Astrocyte (in vitro differentiated cells and primary cell): ENCODE data around the gene NHERF2. TPM values are rescaled to one million over a fixed set of nuclear protein-coding genes. Genes with fewer than 3 reads are reported as not detected.

ENCODE experiments used
- DNase-seq: peaks from one replicate; pipeline ENCODE4 v3.0.0-alpha.2; 2010; ENCODE audit warnings: low read depth
- FAIRE-seq: peaks from 2 replicates; lab custom pipeline; 2011; peaks lifted over from hg19 to GRCh38; lab: Jason Lieb, UNC
- H2AFZ ChIP-seq: 2 replicates; pipeline ENCODE4 v1.6.0; 2012; ENCODE audit warnings: low read depth, low read length, inconsistent platforms
- H3K27ac ChIP-seq: 2 replicates; pipeline ENCODE4 v1.5.1; 2011; ENCODE audit warnings: low read depth, low read length, inconsistent platforms
- H3K27me3 ChIP-seq: 2 replicates; pipeline ENCODE4 v1.6.0; 2011; ENCODE audit warnings: low read length, inconsistent platforms; ENCODE audit not compliant: insufficient read depth
- H3K36me3 ChIP-seq: 2 replicates; pipeline ENCODE4 v1.5.1; 2011; ENCODE audit warnings: low read length, inconsistent platforms; ENCODE audit not compliant: insufficient read depth
- H3K4me1 ChIP-seq: 2 replicates; pipeline ENCODE4 v1.5.1; 2011; ENCODE audit warnings: low read length, inconsistent platforms; ENCODE audit not compliant: insufficient read depth
- H3K4me2 ChIP-seq: 2 replicates; pipeline ENCODE4 v1.6.0; 2012; ENCODE audit warnings: low read length, inconsistent platforms
- H3K4me3 ChIP-seq: 2 replicates; pipeline ENCODE4 v1.5.1; 2011; ENCODE audit warnings: low read depth, mild to moderate bottlenecking, low read length, inconsistent platforms; ENCODE audit not compliant: insufficient read depth
- H3K79me2 ChIP-seq: 2 replicates; pipeline ENCODE4 v1.6.0; 2012; ENCODE audit warnings: mild to moderate bottlenecking, low read length, inconsistent platforms; ENCODE audit not compliant: insufficient read depth
- H3K9ac ChIP-seq: 2 replicates; pipeline ENCODE4 v1.6.0; 2012; ENCODE audit warnings: mild to moderate bottlenecking, low read length, inconsistent platforms
- H3K9me3 ChIP-seq: 2 replicates; pipeline ENCODE4 v1.5.1; 2012; ENCODE audit warnings: low read depth, mild to moderate bottlenecking, low read length, inconsistent platforms; ENCODE audit not compliant: insufficient read depth
- H4K20me1 ChIP-seq: 2 replicates; pipeline ENCODE4 v1.6.0; 2012; ENCODE audit warnings: low read length, inconsistent platforms; ENCODE audit not compliant: insufficient read depth
- H3K27ac Mint-ChIP-seq: one replicate; pipeline ENCODE4 v1.8.0; 2021; ENCODE audit warnings: mild to moderate bottlenecking, mixed read lengths; ENCODE audit not compliant: unreplicated experiment
- H3K27me3 Mint-ChIP-seq: one replicate; pipeline ENCODE4 v1.8.0; 2021; ENCODE audit warnings: low read depth, mixed read lengths; ENCODE audit not compliant: unreplicated experiment
- H3K36me3 Mint-ChIP-seq: one replicate; pipeline ENCODE4 v1.8.0; 2021; ENCODE audit warnings: low read depth, mixed read lengths; ENCODE audit not compliant: unreplicated experiment
- H3K4me1 Mint-ChIP-seq: one replicate; pipeline ENCODE4 v1.8.0; 2021; ENCODE audit warnings: low read depth, mixed read lengths; ENCODE audit not compliant: unreplicated experiment
- H3K4me3 Mint-ChIP-seq: one replicate; pipeline ENCODE4 v1.8.0; 2021; ENCODE audit warnings: mild to moderate bottlenecking, moderate library complexity, mixed read lengths; ENCODE audit not compliant: unreplicated experiment
- H3K9me3 Mint-ChIP-seq: one replicate; pipeline ENCODE4 v1.8.0; 2021; ENCODE audit warnings: mild to moderate bottlenecking, mixed read lengths; ENCODE audit not compliant: unreplicated experiment
- EZH2 ChIP-seq: IDR thresholded peaks from 2 replicates; pipeline ENCODE4 v1.6.1; 2012; ENCODE audit warnings: mild to moderate bottlenecking, low read length, inconsistent platforms; ENCODE audit not compliant: insufficient read depth
- total RNA-seq: library from RNA; stranded (reverse); gene quantifications from 2 replicates; pipeline ENCODE4 v1.2.1, GENCODE V29; 2021
- TF ChIP-seq, protein P1 (sequence below): IDR thresholded peaks from 2 replicates; pipeline ENCODE4 v1.5.1; 2011; ENCODE audit warnings: low read depth, mild to moderate bottlenecking, inconsistent platforms, low read length, moderate library complexity; ENCODE audit not compliant: insufficient read depth

The NHERF2 gene
- total RNA-seq, 1 donor from 2014 or later: 92.5 TPM

DNA sequence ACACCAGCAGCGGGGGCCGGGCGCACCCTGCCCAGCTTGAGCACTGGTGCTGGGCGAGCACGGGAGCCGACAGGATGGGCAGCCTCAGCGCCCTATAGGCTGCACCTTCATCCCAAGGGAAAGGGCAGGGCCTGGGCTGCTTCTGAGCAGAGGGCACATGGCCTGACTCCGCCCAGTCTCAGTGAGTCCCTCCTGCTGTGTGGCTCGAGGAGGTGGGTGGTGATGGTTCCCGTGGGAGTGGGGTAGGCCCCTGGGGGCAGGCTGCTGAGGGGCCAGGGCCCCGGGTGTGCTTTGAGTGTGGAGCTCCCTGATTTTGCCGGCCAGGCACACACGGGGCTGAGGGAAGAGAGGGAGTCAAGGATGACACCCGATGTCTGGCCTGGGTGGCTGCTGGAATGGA, 59.0 kb downstream of the NHERF2 start:
- Histone ChIP-seq H3K27ac (no peak overlapping the region), H3K4me3 (no peak overlapping the region), H3K9me3 (no peaks in the 10 kb centered on the region), H3K4me1 (no peaks in the 10 kb centered on the region), H2AFZ (no peak overlapping the region), H3K36me3 (no peaks in the 10 kb centered on the region), H4K20me1 (peaks cover 26% of the 10 kb centered on the region), H3K9ac (no peak overlapping the region), H3K4me2 (no peak overlapping the region), H3K27me3 (no peaks in the 10 kb centered on the region), H3K79me2 (no peaks in the 10 kb centered on the region)
- no peaks in the 10 kb centered on the region for H3K4me1 Mint-ChIP-seq
- no peak for TF ChIP-seq EZH2
- TF ChIP-seq, protein P1, sequence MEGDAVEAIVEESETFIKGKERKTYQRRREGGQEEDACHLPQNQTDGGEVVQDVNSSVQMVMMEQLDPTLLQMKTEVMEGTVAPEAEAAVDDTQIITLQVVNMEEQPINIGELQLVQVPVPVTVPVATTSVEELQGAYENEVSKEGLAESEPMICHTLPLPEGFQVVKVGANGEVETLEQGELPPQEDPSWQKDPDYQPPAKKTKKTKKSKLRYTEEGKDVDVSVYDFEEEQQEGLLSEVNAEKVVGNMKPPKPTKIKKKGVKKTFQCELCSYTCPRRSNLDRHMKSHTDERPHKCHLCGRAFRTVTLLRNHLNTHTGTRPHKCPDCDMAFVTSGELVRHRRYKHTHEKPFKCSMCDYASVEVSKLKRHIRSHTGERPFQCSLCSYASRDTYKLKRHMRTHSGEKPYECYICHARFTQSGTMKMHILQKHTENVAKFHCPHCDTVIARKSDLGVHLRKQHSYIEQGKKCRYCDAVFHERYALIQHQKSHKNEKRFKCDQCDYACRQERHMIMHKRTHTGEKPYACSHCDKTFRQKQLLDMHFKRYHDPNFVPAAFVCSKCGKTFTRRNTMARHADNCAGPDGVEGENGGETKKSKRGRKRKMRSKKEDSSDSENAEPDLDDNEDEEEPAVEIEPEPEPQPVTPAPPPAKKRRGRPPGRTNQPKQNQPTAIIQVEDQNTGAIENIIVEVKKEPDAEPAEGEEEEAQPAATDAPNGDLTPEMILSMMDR: no peak
- H3K27me3 Mint-ChIP-seq: no peaks in the 10 kb centered on the region
- no peak overlapping the region for H3K27ac Mint-ChIP-seq
- no peak for FAIRE-seq
- H3K36me3 Mint-ChIP-seq: peaks cover 8% of the 10 kb centered on the region
- DNase-seq: no peak
- H3K4me3 Mint-ChIP-seq: no peak overlapping the region
- H3K9me3 Mint-ChIP-seq: no peaks in the 10 kb centered on the region

DNA sequence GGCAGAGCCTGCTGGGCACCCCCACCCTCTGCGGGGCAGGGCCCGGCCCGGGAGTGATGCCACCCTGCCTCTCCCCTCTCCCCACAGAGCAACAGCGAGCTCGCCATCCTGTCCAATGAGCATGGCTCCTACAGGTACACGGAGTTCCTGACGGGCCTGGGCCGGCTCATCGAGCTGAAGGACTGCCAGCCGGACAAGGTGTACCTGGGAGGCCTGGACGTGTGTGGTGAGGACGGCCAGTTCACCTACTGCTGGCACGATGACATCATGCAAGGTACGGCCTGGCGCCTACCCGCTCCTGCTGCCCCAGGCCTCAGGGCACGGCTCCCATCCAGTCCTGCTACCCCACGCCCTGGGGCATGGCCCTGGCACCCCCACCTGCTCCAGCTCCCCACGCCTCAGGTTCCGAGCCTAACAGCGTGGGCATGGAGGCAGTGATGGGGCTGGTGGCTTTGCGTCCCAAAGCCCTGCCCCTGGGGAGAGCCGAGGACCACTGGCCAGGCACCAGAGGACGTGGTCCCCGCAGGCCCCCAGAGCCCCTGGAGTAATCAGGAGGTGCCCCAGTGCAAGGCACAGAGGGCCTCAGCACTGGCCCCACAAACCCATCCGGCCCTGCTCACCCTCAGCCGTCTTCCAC, 59.5 kb downstream of the NHERF2 start:
- no peak overlapping the region for H2AFZ ChIP-seq
- no peak overlapping the region for H3K27ac ChIP-seq
- Mint-ChIP-seq H3K4me3 (no peak overlapping the region), H3K36me3 (peaks cover 8% of the 10 kb centered on the region), H3K27me3 (no peaks in the 10 kb centered on the region), H3K27ac (peak overlapping the region; percentile 34), H3K9me3 (no peaks in the 10 kb centered on the region), H3K4me1 (no peaks in the 10 kb centered on the region)
- H3K4me3 ChIP-seq: no peak overlapping the region
- FAIRE-seq (no peak), DNase-seq (no peak)
- H4K20me1 ChIP-seq: peaks cover 28% of the 10 kb centered on the region
- no peaks in the 10 kb centered on the region for H3K4me1 ChIP-seq
- no peak overlapping the region for H3K4me2 ChIP-seq
- H3K36me3 ChIP-seq: no peaks in the 10 kb centered on the region
- TF ChIP-seq EZH2: no peak
- H3K27me3 ChIP-seq: no peaks in the 10 kb centered on the region
- no peaks in the 10 kb centered on the region for H3K9me3 ChIP-seq
- H3K79me2 ChIP-seq: no peaks in the 10 kb centered on the region
- H3K9ac ChIP-seq: no peak overlapping the region

DNA sequence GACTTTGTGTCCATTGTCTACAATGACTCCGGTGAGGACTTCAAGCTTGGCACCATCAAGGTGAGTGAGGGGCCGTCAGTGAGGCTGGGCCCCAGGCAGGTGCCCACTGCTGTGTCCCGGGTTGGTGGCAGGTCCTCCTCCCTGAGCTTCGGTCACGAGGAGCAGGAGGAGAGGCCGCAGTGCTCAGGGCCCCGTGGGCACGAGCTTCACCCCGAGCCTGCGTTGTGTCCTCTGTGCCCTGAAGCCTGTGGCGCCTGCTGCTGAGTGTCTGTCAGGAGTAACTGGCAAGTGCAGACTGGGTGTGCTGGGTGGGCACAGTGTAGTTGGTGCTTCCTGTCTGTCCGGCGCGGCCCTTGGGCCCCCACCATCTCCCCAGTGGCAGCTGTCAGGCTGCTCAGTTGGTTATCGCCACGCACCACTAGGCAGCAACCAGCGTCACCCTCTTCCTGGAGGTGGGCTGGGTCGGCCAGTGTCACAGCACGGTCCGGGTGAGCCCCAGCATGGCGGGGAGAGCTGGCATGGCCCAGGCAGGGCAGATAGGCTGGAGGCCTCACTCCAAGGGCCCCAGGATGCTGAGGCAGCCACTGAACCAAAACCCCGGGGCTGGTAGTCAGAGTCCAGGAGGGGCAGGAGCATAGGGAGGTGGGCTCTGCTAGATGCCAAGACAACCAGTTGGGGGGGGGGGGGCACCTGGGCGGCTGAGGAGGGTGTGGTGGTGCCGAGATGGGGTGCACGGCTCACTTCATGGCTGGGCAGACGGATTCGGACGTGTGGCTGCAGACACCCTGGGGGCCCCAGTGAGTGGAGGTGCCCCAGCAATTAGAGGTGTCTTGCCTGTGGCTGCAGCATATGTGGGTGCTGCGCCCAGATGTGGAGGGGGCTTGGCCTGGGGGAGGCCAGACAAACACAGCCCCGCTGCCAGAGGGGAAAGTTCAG, 60.4 kb downstream of the NHERF2 start:
- Histone ChIP-seq H3K36me3 (no peaks in the 10 kb centered on the region), H3K4me2 (no peak overlapping the region), H4K20me1 (peaks cover 35% of the 10 kb centered on the region), H3K4me1 (peaks cover 6% of the 10 kb centered on the region), H3K79me2 (no peaks in the 10 kb centered on the region), H3K4me3 (no peak overlapping the region), H3K27me3 (no peaks in the 10 kb centered on the region), H2AFZ (no peak overlapping the region), H3K27ac (no peak overlapping the region), H3K9me3 (no peaks in the 10 kb centered on the region), H3K9ac (no peak overlapping the region)
- H3K27ac Mint-ChIP-seq: peak overlapping the region; percentile 34
- H3K9me3 Mint-ChIP-seq: no peaks in the 10 kb centered on the region
- no peaks in the 10 kb centered on the region for H3K27me3 Mint-ChIP-seq
- DNase-seq (no peak), FAIRE-seq (no peak)
- peaks cover 8% of the 10 kb centered on the region for H3K36me3 Mint-ChIP-seq
- TF ChIP-seq, protein P1: no peak
- no peak for TF ChIP-seq EZH2
- no peak overlapping the region for H3K4me3 Mint-ChIP-seq
- H3K4me1 Mint-ChIP-seq: no peaks in the 10 kb centered on the region
